Hepatocyte (in vitro differentiated cells): ENCODE measurements around the gene KCNJ9. TPM values are rescaled to one million over a fixed set of nuclear protein-coding genes. Genes with fewer than 3 reads are reported as not detected.

Source experiments
- DNase-seq: peaks from one replicate; pipeline ENCODE4 v3.0.0-alpha.2; 2016; ENCODE audit warnings: low spot score
- H2AFZ ChIP-seq: fragments of 200-600 bp; sonication (generic); 2 replicates; pipeline ENCODE4 v1.6.0; 2016; ENCODE audit warnings: antibody characterized with exemption, mild to moderate bottlenecking
- H3K27ac ChIP-seq: fragments of 200-600 bp; sonication (generic); 2 replicates; pipeline ENCODE4 v1.5.1; 2016; ENCODE audit warnings: mild to moderate bottlenecking
- H3K27me3 ChIP-seq: fragments of 200-600 bp; sonication (generic); 2 replicates; pipeline ENCODE4 v1.6.1; 2016
- H3K36me3 ChIP-seq: fragments of 200-600 bp; sonication (generic); replicated peaks from 2 replicates; pipeline ENCODE4 v1.5.1; 2016; ENCODE audit warnings: low read depth; ENCODE audit not compliant: insufficient read depth
- H3K4me1 ChIP-seq: fragments of 200-600 bp; sonication (generic); 2 replicates; pipeline ENCODE4 v1.5.1; 2016; ENCODE audit warnings: mild to moderate bottlenecking, moderate library complexity; ENCODE audit not compliant: insufficient read depth
- H3K4me2 ChIP-seq: fragments of 200-600 bp; sonication (generic); 2 replicates; pipeline ENCODE4 v1.6.0; 2016
- H3K4me3 ChIP-seq: fragments of 200-600 bp; sonication (generic); 2 replicates; pipeline ENCODE4 v1.5.1; 2016; ENCODE audit warnings: mild to moderate bottlenecking
- H3K79me2 ChIP-seq: fragments of 200-600 bp; sonication (generic); 2 replicates; pipeline ENCODE4 v1.6.0; 2017; ENCODE audit warnings: mild to moderate bottlenecking
- H3K9me2 ChIP-seq: fragments of 200-600 bp; sonication (generic); replicated peaks from 2 replicates; pipeline ENCODE4 v1.6.0; 2017; ENCODE audit warnings: mild to moderate bottlenecking; ENCODE audit not compliant: insufficient read depth
- H3K9me3 ChIP-seq: fragments of 200-600 bp; sonication (generic); 2 replicates; pipeline ENCODE4 v1.5.1; 2016; ENCODE audit warnings: low read depth, mild to moderate bottlenecking
- H4K20me1 ChIP-seq: fragments of 200-600 bp; sonication (generic); 2 replicates; pipeline ENCODE4 v1.6.0; 2016; ENCODE audit warnings: mild to moderate bottlenecking; ENCODE audit not compliant: insufficient read depth, poor library complexity, severe bottlenecking
- CTCF ChIP-seq: fragments of 200-600 bp; sonication (generic); IDR thresholded peaks from 2 replicates; pipeline ENCODE4 v1.5.1; 2016; ENCODE audit warnings: antibody characterized with exemption, mild to moderate bottlenecking; ENCODE audit not compliant: poor library complexity
- EZH2 ChIP-seq: fragments of 200-600 bp; sonication (generic); IDR thresholded peaks from 2 replicates; pipeline ENCODE4 v1.6.1; 2016; ENCODE audit warnings: antibody characterized with exemption, mild to moderate bottlenecking, borderline replicate concordance
- EZH2phosphoT487 ChIP-seq: fragments of 200-600 bp; sonication (generic); IDR thresholded peaks from one replicate; pipeline ENCODE4 v1.6.1; 2018; ENCODE audit warnings: antibody characterized with exemption, mild to moderate bottlenecking, low read depth, moderate library complexity; ENCODE audit not compliant: unreplicated experiment, severe bottlenecking
- WGBS: methylation state at CpG from one replicate; pipeline ENCODE4 v1.1.6; 2016; ENCODE audit warnings: low lambda C conversion rate; ENCODE audit errors: missing lambda C conversion rate; 5-methylcytosine and 5-hydroxymethylcytosine counted together
- polyA plus RNA-seq: library from polyadenylated mRNA; unstranded; fragments of >200 nt; fragmentation: Nextera tagmentation; extraction: Ambion mirVana; gene quantifications from 2 replicates; pipeline ENCODE4 v1.2.1, GENCODE V29; 2016
- total RNA-seq: library from RNA; depleted of rRNA; stranded (reverse); fragments of >200 nt; gene quantifications from 2 replicates; pipeline ENCODE4 v1.2.3, GENCODE V29; 2014

Gene KCNJ9
- total and polyA plus RNA-seq, 2 experiments from 2014 or later = not detected

GRCh38 chr1:160056648-160057169 is 24.6 kb upstream of the KCNJ9 start:
- Histone ChIP-seq H3K4me2 (no peak overlapping the region), H3K4me1 (no peaks in the 10 kb centered on the region), H3K27ac (no peak overlapping the region), H3K36me3 (no peaks in the 10 kb centered on the region), H3K4me3 (no peak overlapping the region), H3K79me2 (no peaks in the 10 kb centered on the region), H3K9me2 (no peaks in the 10 kb centered on the region), H3K9me3 (no peaks in the 10 kb centered on the region), H4K20me1 (no peaks in the 10 kb centered on the region), H3K27me3 (peaks cover 31% of the 10 kb centered on the region), H2AFZ (no peak overlapping the region)
- 30% methylated on average over 1 of the region's 1 CpG for WGBS
- DNase-seq = no peak
- TF ChIP-seq CTCF = no peak
- no peak for TF ChIP-seq EZH2
- TF ChIP-seq EZH2phosphoT487 = no peak

GRCh38 chr1:160058087-160058486 is 23.3 kb upstream of the KCNJ9 start:
- 50% methylated on average over 2 of the region's 2 CpGs for WGBS
- H3K4me1 ChIP-seq = no peaks in the 10 kb centered on the region
- no peaks in the 10 kb centered on the region for H3K79me2 ChIP-seq
- no peak for DNase-seq
- H3K9me2 ChIP-seq = no peaks in the 10 kb centered on the region
- TF ChIP-seq CTCF = no peak
- no peak for TF ChIP-seq EZH2
- no peak for TF ChIP-seq EZH2phosphoT487
- no peak overlapping the region for H2AFZ ChIP-seq
- no peaks in the 10 kb centered on the region for H4K20me1 ChIP-seq
- H3K27ac ChIP-seq = no peak overlapping the region
- H3K36me3 ChIP-seq = no peaks in the 10 kb centered on the region
- no peak overlapping the region for H3K4me3 ChIP-seq
- no peak overlapping the region for H3K4me2 ChIP-seq
- H3K27me3 ChIP-seq = peaks cover 19% of the 10 kb centered on the region
- no peaks in the 10 kb centered on the region for H3K9me3 ChIP-seq

DNA sequence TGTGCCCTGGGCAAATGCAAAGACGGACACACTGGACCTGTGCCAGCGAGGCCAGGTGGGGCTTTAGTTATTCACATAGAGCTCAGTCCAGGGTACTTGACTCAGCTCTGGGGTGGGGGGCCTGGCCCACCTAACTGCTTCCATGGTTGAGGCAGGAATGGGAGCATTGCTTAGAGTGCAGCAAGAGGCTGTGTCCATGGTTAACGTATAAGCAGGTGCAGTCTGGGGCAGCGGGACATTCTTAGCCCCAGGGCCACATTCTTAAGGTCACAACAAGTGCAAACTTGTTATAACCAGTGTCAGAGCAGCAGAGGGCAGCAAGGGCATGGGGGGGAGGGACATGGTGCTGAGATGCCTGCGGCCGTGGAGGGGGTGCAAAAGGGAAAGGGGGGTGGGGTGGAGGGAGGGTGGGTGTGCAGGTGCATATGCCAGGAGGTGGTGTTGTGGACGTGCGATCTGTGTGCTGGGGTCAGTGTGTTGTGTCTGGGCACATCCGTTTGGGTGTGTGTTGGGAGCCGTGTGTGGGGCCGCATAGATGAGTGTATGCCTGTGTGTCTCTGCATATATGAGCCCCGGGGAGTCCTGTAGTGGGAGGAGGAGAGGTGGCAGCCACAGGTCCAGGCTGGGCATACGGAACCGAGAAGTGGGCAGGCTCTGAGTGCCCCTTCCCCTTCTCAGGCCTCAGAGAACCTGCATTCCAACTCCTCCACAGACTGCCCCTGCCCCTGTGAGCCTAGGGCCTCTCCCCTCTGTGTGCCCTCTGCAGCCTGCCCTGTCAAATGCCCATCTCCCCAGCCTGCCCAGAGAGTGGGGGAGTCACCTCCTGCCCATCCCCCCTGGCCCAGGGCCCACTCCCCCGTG is 19.7 kb upstream of the KCNJ9 start:
- Histone ChIP-seq H3K9me2 (no peaks in the 10 kb centered on the region), H4K20me1 (no peaks in the 10 kb centered on the region), H3K27me3 (peaks cover 5% of the 10 kb centered on the region), H2AFZ (no peak overlapping the region), H3K4me1 (no peaks in the 10 kb centered on the region), H3K79me2 (no peaks in the 10 kb centered on the region), H3K9me3 (no peaks in the 10 kb centered on the region), H3K27ac (no peak overlapping the region), H3K36me3 (no peaks in the 10 kb centered on the region), H3K4me2 (no peak overlapping the region), H3K4me3 (no peak overlapping the region)
- TF ChIP-seq EZH2 (no peak), EZH2phosphoT487 (no peak), CTCF (no peak)
- no peak for DNase-seq
- 73% methylated on average over 9 of the region's 15 CpGs for WGBS

DNA sequence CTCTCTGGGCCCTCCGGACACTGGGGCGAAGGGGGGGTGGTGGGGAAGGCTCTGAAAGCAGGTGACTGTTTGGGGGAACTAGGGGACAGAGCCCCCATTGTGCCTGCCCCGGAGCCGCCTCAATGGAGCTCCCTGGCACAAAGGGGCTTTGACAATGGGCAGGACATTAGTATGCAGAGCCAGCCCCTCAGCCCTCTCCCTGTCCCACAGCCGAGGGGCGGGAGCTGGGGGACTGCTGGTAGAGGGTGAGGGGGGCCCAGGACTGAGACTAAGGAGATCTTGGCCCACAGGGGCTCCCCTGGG is 19.2 kb upstream of the KCNJ9 start:
- H3K79me2 ChIP-seq = no peaks in the 10 kb centered on the region
- H3K36me3 ChIP-seq = no peaks in the 10 kb centered on the region
- no peak for TF ChIP-seq EZH2
- TF ChIP-seq CTCF = no peak
- TF ChIP-seq EZH2phosphoT487 = no peak
- H2AFZ ChIP-seq = no peak overlapping the region
- H3K9me3 ChIP-seq = no peaks in the 10 kb centered on the region
- no peaks in the 10 kb centered on the region for H3K9me2 ChIP-seq
- no peak overlapping the region for H3K4me2 ChIP-seq
- WGBS = 89% methylated on average over 3 of the region's 6 CpGs
- no peaks in the 10 kb centered on the region for H3K4me1 ChIP-seq
- H4K20me1 ChIP-seq = no peaks in the 10 kb centered on the region
- H3K27me3 ChIP-seq = peaks cover 5% of the 10 kb centered on the region
- no peak overlapping the region for H3K27ac ChIP-seq
- no peak overlapping the region for H3K4me3 ChIP-seq
- no peak for DNase-seq
